ENCODE data around the gene PRPF19.

The PRPF19 gene

GRCh38 chr11:60906132-60906972 lies at the start of gene PRPF19:
Gene PRPF19, minus strand, starts transcription at chr11:60906585. Its CDS starts 203 bp downstream, at chr11:60906382.
- DNase-seq: peak; percentile 69 to 98 (median 96)

GRCh38 chr11:60955571-60955970 lies 49.2 kb upstream of the PRPF19 start:
- peak in 1 of 14 donors; percentile 12 for DNase-seq

GRCh38 chr11:60954421-60954820 lies 48.0 kb upstream of the PRPF19 start:
- DNase-seq: no peak

GRCh38 chr11:60953781-60954180 lies 47.4 kb upstream of the PRPF19 start:
- no peak for DNase-seq

GRCh38 chr11:60952742-60953170 lies 46.4 kb upstream of the PRPF19 start:
- no peak for DNase-seq

- peak in 9 of 14 donors; percentile 20 to 67 (median 49) for DNase-seq
These were observed 45.7 kb upstream of the PRPF19 start, which contains the start of gene SLC15A3 for GRCh38 chr11:60951904-60952741. Gene SLC15A3, minus strand, starts transcription at chr11:60952176. Its CDS starts 625 bp downstream, at chr11:60951551.

GRCh38 chr11:60951606-60951903 lies 45.2 kb upstream of the PRPF19 start:
- no peak for DNase-seq

GRCh38 chr11:60950933-60951605 lies 44.7 kb upstream of the PRPF19 start:
- no peak for DNase-seq

- no peak for DNase-seq
These were observed 43.6 kb upstream of the PRPF19 start for GRCh38 chr11:60950024-60950423.

- no peak for DNase-seq
These were observed 41.9 kb upstream of the PRPF19 start for GRCh38 chr11:60948250-60948649.

- peak in 7 of 14 donors; percentile 12 to 58 (median 31) for DNase-seq
These were observed 41.3 kb upstream of the PRPF19 start for GRCh38 chr11:60947700-60948099.

GRCh38 chr11:60946601-60947264 lies 40.3 kb upstream of the PRPF19 start:
- no peak for DNase-seq

- no peak for DNase-seq
These were observed 38.9 kb upstream of the PRPF19 start for GRCh38 chr11:60945295-60945667.

- DNase-seq: no peak
These were observed 38.3 kb upstream of the PRPF19 start for GRCh38 chr11:60944490-60945294.

GRCh38 chr11:60942970-60943565 lies 36.7 kb upstream of the PRPF19 start:
- DNase-seq: no peak

- DNase-seq: no peak
These were observed 35.8 kb upstream of the PRPF19 start for GRCh38 chr11:60942219-60942618.

GRCh38 chr11:60941371-60942119 lies 35.2 kb upstream of the PRPF19 start:
- no peak for DNase-seq

- DNase-seq: no peak
These were observed 33.5 kb upstream of the PRPF19 start for GRCh38 chr11:60939855-60940254.

- DNase-seq: no peak
These were observed 32.9 kb upstream of the PRPF19 start for GRCh38 chr11:60939301-60939700.

GRCh38 chr11:60938500-60938899 lies 32.1 kb upstream of the PRPF19 start:
- no peak for DNase-seq
